22Rv1 (cell line): ENCODE results near the gene HCRTR2.

Experiments
- H3K27ac ChIP-seq: fragments of 450-650 bp; 2 replicates; pipeline ENCODE4 v1.5.1; 2017
- CTCF ChIP-seq: fragments of 450-650 bp; IDR thresholded peaks from 2 replicates; pipeline ENCODE4 v1.5.1; 2017; ENCODE audit warnings: mild to moderate bottlenecking
- ZFX ChIP-seq: fragments of 450-650 bp; IDR thresholded peaks from 2 replicates; pipeline ENCODE4 v1.6.1; 2017; ENCODE audit warnings: antibody characterized with exemption, borderline replicate concordance

The HCRTR2 gene

GRCh38 chr6:55327169-55327568 lies 152.9 kb downstream of the HCRTR2 start, which contains the start of gene GFRAL:
Gene GFRAL (plus strand): TSS chr6:55327469. CDS start chr6:55327555, 86 bp downstream.
- no peak within 1 kb of the TSS for H3K27ac ChIP-seq

More at GRCh38 chr6:55327169-55327568, 152.9 kb downstream of the HCRTR2 start, which contains the start of gene GFRAL:
- TF ChIP-seq ZFX (no peak), CTCF (no peak)
